GM10847 (cell line): ENCODE results near the gene CNIH3.

Source experiments
- POLR2A ChIP-seq: IDR thresholded peaks from 2 replicates; pipeline ENCODE4 v1.6.1; 2011; ENCODE audit not compliant: insufficient read length; ENCODE audit errors: extremely low read depth

CNIH3 gene

GRCh38 chr1:224779536-224779935 is 163.4 kb downstream of the CNIH3 start:
- TF ChIP-seq POLR2A = no peak

- no peak for TF ChIP-seq POLR2A
Observed at GRCh38 chr1:224780736-224781135, 164.6 kb downstream of the CNIH3 start.

GRCh38 chr1:224781800-224782199 is 165.7 kb downstream of the CNIH3 start:
- TF ChIP-seq POLR2A = no peak

DNA sequence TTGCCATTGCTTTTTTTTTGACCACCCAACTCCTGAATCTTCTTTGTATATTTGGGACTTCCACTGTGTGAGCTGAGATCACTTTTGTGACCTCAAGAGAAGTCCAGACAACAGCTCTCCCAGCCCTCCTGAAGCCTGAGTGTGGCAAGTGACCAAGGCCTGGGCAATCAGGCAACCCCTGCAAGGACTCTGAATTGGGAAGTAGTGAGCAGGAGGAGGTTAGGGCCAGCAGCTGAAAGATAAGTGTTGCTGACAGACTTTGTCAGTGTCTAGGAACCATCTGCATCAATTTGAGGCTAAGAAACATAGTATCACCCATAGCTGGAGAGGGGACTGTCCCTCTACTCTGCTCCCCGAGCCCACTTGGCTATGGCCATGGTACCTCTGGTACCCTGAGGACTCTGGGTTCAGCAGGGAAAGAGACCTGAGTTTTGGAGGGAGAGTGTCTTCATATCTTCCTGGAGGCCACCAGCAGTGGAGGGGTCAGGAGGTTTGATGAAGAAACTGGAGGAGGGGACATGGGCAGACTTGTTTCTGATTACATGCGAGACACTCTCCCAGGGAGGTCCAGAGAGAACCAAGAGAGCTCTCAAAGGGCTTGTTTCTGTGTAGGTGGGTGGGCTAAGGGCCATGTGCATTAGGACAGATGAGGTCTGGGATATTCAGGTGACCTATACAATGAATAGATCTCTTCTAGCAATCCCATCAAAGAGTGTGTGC is 166.3 kb downstream of the CNIH3 start:
- no peak for TF ChIP-seq POLR2A

GRCh38 chr1:224783006-224783651 is 167.0 kb downstream of the CNIH3 start:
- no peak for TF ChIP-seq POLR2A

GRCh38 chr1:224784265-224785039 is 168.3 kb downstream of the CNIH3 start:
- no peak for TF ChIP-seq POLR2A

GRCh38 chr1:224785040-224785328 is 168.9 kb downstream of the CNIH3 start:
- TF ChIP-seq POLR2A = no peak

DNA sequence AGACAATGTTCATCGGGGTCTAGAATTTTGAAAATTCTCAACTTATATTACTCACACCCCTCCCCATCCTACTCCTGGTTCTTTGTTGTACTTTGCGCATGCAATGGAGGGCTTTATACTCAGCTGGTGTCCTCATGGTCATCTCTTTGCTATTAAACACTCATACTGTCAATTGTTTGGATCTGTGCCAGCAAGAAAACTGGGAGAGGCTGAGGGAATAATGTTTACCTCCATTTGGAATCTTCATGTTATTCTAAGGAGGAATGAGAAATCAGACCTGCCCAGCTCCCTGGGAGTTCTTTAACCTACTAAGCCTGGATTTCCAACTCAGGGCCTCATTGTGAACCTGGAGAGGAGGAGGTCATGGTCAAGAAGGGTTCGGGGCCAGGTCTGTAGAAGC is 169.5 kb downstream of the CNIH3 start:
- TF ChIP-seq POLR2A = no peak

DNA sequence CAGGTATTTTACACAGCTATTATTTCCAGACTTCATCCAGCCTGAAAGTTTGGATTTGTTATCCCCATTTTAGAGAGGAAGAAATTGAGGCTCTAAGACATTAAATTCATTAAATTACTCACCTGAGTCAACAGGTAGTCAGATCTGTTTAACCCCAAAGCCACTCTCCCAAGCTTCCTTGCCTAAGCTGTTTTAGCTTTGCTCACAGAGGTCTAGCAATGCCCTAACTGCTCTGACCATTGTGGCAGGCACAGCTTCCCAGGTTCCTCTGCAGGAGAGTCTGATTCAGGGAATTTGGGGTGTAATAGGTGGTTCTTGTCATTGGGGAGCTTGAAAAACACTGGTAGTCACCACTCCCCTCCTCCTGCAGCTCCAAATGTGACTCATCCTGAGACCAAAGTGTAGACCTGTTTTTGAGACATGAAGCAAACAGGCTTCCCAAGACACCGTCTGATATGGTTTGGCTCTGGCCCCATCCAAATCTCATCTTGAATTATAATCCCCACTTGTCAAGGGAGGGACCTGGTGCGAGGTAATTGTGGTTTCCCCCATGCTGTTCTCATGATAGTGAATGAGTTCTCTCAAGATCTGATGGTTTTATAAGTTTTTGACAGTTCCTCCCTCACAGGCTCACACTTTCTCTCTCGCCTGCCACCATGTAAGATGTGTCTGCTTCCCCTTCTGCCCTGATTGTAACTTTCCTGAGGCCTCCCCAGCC is 170.6 kb downstream of the CNIH3 start:
- TF ChIP-seq POLR2A = no peak

- TF ChIP-seq POLR2A = no peak
Observed at GRCh38 chr1:224789311-224789710, 173.2 kb downstream of the CNIH3 start.
